Trophoblast cell (in vitro differentiated cells and primary cell): Measurements from ENCODE around the gene PCDHGC4.

ENCODE experiments used
- DNase-seq, 2 donors: peaks; one replicate each; pipeline ENCODE4 v3.0.0-alpha.2; 2016
- H2AFZ ChIP-seq: 2 replicates; pipeline ENCODE4 v1.6.1; 2013; ENCODE audit warnings: low read length, moderate library complexity, mild to moderate bottlenecking; ENCODE audit not compliant: insufficient read depth, poor library complexity
- H2AK5ac ChIP-seq: 2 replicates; pipeline ENCODE4 v1.6.1; 2013; ENCODE audit warnings: mild to moderate bottlenecking, low read length
- H2BK120ac ChIP-seq: 2 replicates; pipeline ENCODE4 v1.6.1; 2013; ENCODE audit warnings: low read length, mild to moderate bottlenecking, moderate library complexity; ENCODE audit not compliant: insufficient read depth, poor library complexity
- H2BK12ac ChIP-seq: 2 replicates; pipeline ENCODE4 v1.6.1; 2013; ENCODE audit warnings: mild to moderate bottlenecking, low read length, moderate library complexity
- H2BK5ac ChIP-seq: 2 replicates; pipeline ENCODE4 v1.6.1; 2013; ENCODE audit warnings: low read length, low read depth, moderate library complexity, mild to moderate bottlenecking; ENCODE audit not compliant: poor library complexity
- H3K14ac ChIP-seq: 2 replicates; pipeline ENCODE4 v1.6.1; 2013; ENCODE audit warnings: mild to moderate bottlenecking, low read length
- H3K18ac ChIP-seq: 2 replicates; pipeline ENCODE4 v1.6.1; 2013; ENCODE audit warnings: mild to moderate bottlenecking, low read length
- H3K23ac ChIP-seq: 2 replicates; pipeline ENCODE4 v1.6.1; 2013; ENCODE audit warnings: low read length
- H3K27ac ChIP-seq: 2 replicates; pipeline ENCODE4 v1.5.1; 2013; ENCODE audit warnings: low read depth, mild to moderate bottlenecking, inconsistent platforms, low read length, moderate library complexity
- H3K27me3 ChIP-seq: 2 replicates; pipeline ENCODE4 v1.6.1; 2013; ENCODE audit warnings: inconsistent platforms, mild to moderate bottlenecking, low read length, moderate library complexity; ENCODE audit not compliant: insufficient read depth
- H3K36me3 ChIP-seq, 2 experiments: 1 replicate in 1 of 2; 2 replicates in 1 of 2; pipeline ENCODE4 v1.6.1; 2013; ENCODE audit warnings: low read length in 2 of 2, mild to moderate bottlenecking in 2 of 2, moderate library complexity in 1 of 2; ENCODE audit not compliant: insufficient read depth in 2 of 2, control insufficient read depth in 1 of 2
- H3K4ac ChIP-seq: 2 replicates; pipeline ENCODE4 v1.6.1; 2013; ENCODE audit warnings: low read depth, mild to moderate bottlenecking, low read length, moderate library complexity
- H3K4me1 ChIP-seq, 2 experiments: 1 replicate in 1 of 2; 2 replicates in 1 of 2; pipeline ENCODE4 v1.6.1; 2013; ENCODE audit warnings: low read length in 2 of 2, mild to moderate bottlenecking in 2 of 2, moderate library complexity in 1 of 2; ENCODE audit not compliant: insufficient read depth in 2 of 2, control insufficient read depth in 1 of 2
- H3K4me2 ChIP-seq: 2 replicates; pipeline ENCODE4 v1.6.1; 2013; ENCODE audit warnings: inconsistent platforms, mild to moderate bottlenecking, low read length, moderate library complexity
- H3K4me3 ChIP-seq: 2 replicates; pipeline ENCODE4 v1.5.1; 2013; ENCODE audit warnings: mild to moderate bottlenecking, low read depth, low read length, inconsistent platforms
- H3K79me1 ChIP-seq: one replicate; pipeline ENCODE4 v1.6.1; 2013; ENCODE audit warnings: low read length
- H3K79me2 ChIP-seq: 2 replicates; pipeline ENCODE4 v1.6.1; 2013; ENCODE audit warnings: low read length, mild to moderate bottlenecking; ENCODE audit not compliant: control insufficient read depth, insufficient read depth, poor library complexity
- H3K9ac ChIP-seq: 2 replicates; pipeline ENCODE4 v1.6.1; 2013; ENCODE audit warnings: mild to moderate bottlenecking, low read length
- H3K9me3 ChIP-seq: 2 replicates; pipeline ENCODE4 v1.6.1; 2013; ENCODE audit warnings: low read depth, mild to moderate bottlenecking, control low read depth, inconsistent platforms, low read length; ENCODE audit not compliant: insufficient read depth
- H4K12ac ChIP-seq: 2 replicates; pipeline ENCODE4 v1.6.1; 2013; ENCODE audit warnings: low read depth, mild to moderate bottlenecking, low read length, moderate library complexity
- H4K8ac ChIP-seq: 2 replicates; pipeline ENCODE4 v1.6.1; 2013; ENCODE audit warnings: low read depth, mild to moderate bottlenecking, low read length, moderate library complexity
- H4K91ac ChIP-seq: one replicate; pipeline ENCODE4 v1.6.1; 2013; ENCODE audit warnings: low read depth, mild to moderate bottlenecking, low read length, moderate library complexity
- WGBS: extraction: QIAGEN DNeasy Blood & Tissue Kit; methylation state at CpG from one replicate; pipeline ENCODE4 v1.1.7; 2013; ENCODE audit warnings: missing lambda C conversion rate; ENCODE audit not compliant: insufficient read length, insufficient coverage; ENCODE audit errors: extremely low coverage; 5-methylcytosine and 5-hydroxymethylcytosine counted together

Gene PCDHGC4

DNA sequence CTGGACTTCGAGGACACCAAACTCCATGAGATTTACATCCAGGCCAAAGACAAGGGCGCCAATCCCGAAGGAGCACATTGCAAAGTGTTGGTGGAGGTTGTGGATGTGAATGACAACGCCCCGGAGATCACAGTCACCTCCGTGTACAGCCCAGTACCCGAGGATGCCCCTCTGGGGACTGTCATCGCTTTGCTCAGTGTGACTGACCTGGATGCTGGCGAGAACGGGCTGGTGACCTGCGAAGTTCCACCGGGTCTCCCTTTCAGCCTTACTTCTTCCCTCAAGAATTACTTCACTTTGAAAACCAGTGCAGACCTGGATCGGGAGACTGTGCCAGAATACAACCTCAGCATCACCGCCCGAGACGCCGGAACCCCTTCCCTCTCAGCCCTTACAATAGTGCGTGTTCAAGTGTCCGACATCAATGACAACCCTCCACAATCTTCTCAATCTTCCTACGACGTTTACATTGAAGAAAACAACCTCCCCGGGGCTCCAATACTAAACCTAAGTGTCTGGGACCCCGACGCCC, 7.7 kb upstream of the PCDHGC4 start:
- Histone ChIP-seq H3K27me3 (no peaks in the 10 kb centered on the region), H3K79me1 (peaks cover 9% of the 10 kb centered on the region), H2BK5ac (no peak overlapping the region), H3K4ac (no peak overlapping the region), H3K79me2 (no peaks in the 10 kb centered on the region), H3K9me3 (peaks cover 12% of the 10 kb centered on the region), H3K4me2 (peak overlapping the region; percentile 78), H2AFZ (no peak overlapping the region), H3K4me1 (peaks cover 13 to 22% of the 10 kb centered on the region in 2 experiments), H2BK12ac (no peak overlapping the region), H4K8ac (no peak overlapping the region), H3K36me3 (peaks cover 8 to 18% of the 10 kb centered on the region in 2 experiments), H4K91ac (no peak overlapping the region), H3K4me3 (no peak overlapping the region), H3K27ac (no peak overlapping the region), H3K23ac (no peak overlapping the region), H2BK120ac (no peak overlapping the region), H3K18ac (no peak overlapping the region), H3K14ac (no peak overlapping the region), H2AK5ac (no peak overlapping the region), H4K12ac (no peak overlapping the region), H3K9ac (no peak overlapping the region)
- no CpG with 5 or more reads among the region's 24 CpGs for WGBS
- no peak for DNase-seq

DNA sequence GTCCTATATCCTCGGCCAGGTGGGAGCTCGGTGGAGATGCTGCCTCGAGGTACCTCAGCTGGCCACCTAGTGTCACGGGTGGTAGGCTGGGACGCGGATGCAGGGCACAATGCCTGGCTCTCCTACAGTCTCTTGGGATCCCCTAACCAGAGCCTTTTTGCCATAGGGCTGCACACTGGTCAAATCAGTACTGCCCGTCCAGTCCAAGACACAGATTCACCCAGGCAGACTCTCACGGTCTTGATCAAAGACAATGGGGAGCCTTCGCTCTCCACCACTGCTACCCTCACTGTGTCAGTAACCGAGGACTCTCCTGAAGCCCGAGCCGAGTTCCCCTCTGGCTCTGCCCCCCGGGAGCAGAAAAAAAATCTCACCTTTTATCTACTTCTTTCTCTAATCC, 7.0 kb upstream of the PCDHGC4 start:
- H3K9ac ChIP-seq: no peak overlapping the region
- no peak overlapping the region for H2AK5ac ChIP-seq
- H3K79me1 ChIP-seq: peaks cover 9% of the 10 kb centered on the region
- H3K79me2 ChIP-seq: no peaks in the 10 kb centered on the region
- no peak overlapping the region for H2BK12ac ChIP-seq
- no peak overlapping the region for H2BK5ac ChIP-seq
- no peak overlapping the region for H3K18ac ChIP-seq
- H2AFZ ChIP-seq: no peak overlapping the region
- H3K4ac ChIP-seq: no peak overlapping the region
- no peak for DNase-seq
- no peak overlapping the region for H3K27ac ChIP-seq
- H3K4me3 ChIP-seq: no peak overlapping the region
- WGBS: no CpG with 5 or more reads among the region's 13 CpGs
- H3K23ac ChIP-seq: no peak overlapping the region
- H3K27me3 ChIP-seq: no peaks in the 10 kb centered on the region
- peaks cover 13 to 22% of the 10 kb centered on the region in 2 experiments for H3K4me1 ChIP-seq
- H3K9me3 ChIP-seq: peaks cover 12% of the 10 kb centered on the region
- H4K8ac ChIP-seq: no peak overlapping the region
- H2BK120ac ChIP-seq: no peak overlapping the region
- H3K14ac ChIP-seq: no peak overlapping the region
- H3K4me2 ChIP-seq: peak overlapping the region; percentile 40
- no peak overlapping the region for H4K91ac ChIP-seq
- H3K36me3 ChIP-seq: peaks cover 8 to 18% of the 10 kb centered on the region in 2 experiments
- H4K12ac ChIP-seq: no peak overlapping the region

DNA sequence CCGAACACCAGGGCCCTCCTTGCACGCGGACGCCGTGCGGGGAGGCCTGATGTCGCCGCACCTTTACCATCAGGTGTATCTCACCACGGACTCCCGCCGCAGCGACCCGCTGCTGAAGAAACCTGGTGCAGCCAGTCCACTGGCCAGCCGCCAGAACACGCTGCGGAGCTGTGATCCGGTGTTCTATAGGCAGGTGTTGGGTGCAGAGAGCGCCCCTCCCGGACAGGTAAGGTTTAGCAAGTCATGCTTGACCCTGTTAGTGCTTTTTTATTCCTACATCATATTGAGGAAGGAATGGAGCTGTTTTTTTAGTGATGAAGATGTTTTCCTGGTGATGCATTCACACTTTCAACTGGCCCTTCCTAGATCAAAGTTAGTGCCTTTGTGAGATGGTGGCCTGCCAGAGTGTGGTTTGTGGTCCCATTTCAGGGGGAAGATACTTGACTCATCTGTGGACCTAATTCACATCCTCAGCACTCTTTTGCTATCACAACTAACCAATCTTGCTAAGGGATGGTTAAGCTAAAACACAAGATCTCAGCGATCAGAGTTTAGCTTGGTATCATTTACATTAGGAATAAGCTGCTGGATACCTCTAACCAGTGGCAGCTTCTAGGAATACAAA, 6.4 kb upstream of the PCDHGC4 start:
- H2BK12ac ChIP-seq: no peak overlapping the region
- H3K14ac ChIP-seq: no peak overlapping the region
- peak overlapping the region; percentile 40 for H3K4me2 ChIP-seq
- peak; percentile 49 to 59 for DNase-seq
- no peak overlapping the region for H3K27ac ChIP-seq
- H3K79me1 ChIP-seq: peaks cover 9% of the 10 kb centered on the region
- H2BK5ac ChIP-seq: no peak overlapping the region
- H3K4me1 ChIP-seq: peaks cover 15 to 24% of the 10 kb centered on the region in 2 experiments
- no peak overlapping the region for H4K8ac ChIP-seq
- H3K4me3 ChIP-seq: no peak overlapping the region
- H3K4ac ChIP-seq: no peak overlapping the region
- no peaks in the 10 kb centered on the region for H3K27me3 ChIP-seq
- no peak overlapping the region for H4K91ac ChIP-seq
- H2AFZ ChIP-seq: no peak overlapping the region
- no peak overlapping the region for H3K23ac ChIP-seq
- no peak overlapping the region for H4K12ac ChIP-seq
- peaks cover 12% of the 10 kb centered on the region for H3K9me3 ChIP-seq
- no peak overlapping the region for H3K18ac ChIP-seq
- H3K36me3 ChIP-seq: peaks cover 8 to 18% of the 10 kb centered on the region in 2 experiments
- H2AK5ac ChIP-seq: no peak overlapping the region
- no CpG with 5 or more reads among the region's 20 CpGs for WGBS
- no peak overlapping the region for H2BK120ac ChIP-seq
- H3K9ac ChIP-seq: no peak overlapping the region
- no peaks in the 10 kb centered on the region for H3K79me2 ChIP-seq

DNA sequence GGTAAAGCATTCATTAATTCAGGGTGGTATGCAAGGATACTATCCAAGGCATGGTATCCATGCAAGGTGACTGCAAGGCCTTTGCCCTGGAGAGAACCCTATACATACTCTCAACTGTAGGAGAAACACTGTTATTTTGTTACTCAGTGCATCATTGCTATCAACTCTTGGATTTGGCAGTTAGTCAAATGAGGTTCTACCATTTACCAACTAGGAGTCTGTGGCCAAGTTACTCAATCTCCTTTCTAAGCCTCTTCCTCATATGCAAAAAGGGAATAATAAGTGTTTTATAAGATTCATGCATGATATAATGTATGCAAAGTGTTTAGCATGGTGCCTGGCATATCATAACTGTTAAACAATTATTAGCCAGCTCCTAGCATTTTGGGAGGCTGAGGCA, 5.1 kb upstream of the PCDHGC4 start:
- no peak overlapping the region for H2AFZ ChIP-seq
- no peak overlapping the region for H2BK5ac ChIP-seq
- no peak overlapping the region for H2AK5ac ChIP-seq
- no peak for DNase-seq
- H3K27me3 ChIP-seq: no peaks in the 10 kb centered on the region
- no peak overlapping the region for H4K91ac ChIP-seq
- H3K27ac ChIP-seq: no peak overlapping the region
- H3K79me2 ChIP-seq: no peaks in the 10 kb centered on the region
- no peak overlapping the region for H3K14ac ChIP-seq
- no peak overlapping the region for H3K4me3 ChIP-seq
- H3K18ac ChIP-seq: no peak overlapping the region
- H3K4me2 ChIP-seq: no peak overlapping the region
- H3K9ac ChIP-seq: no peak overlapping the region
- no peak overlapping the region for H4K8ac ChIP-seq
- peaks cover 12% of the 10 kb centered on the region for H3K9me3 ChIP-seq
- H3K23ac ChIP-seq: no peak overlapping the region
- no peak overlapping the region for H3K4ac ChIP-seq
- H2BK120ac ChIP-seq: no peak overlapping the region
- H3K36me3 ChIP-seq: peaks cover 8 to 18% of the 10 kb centered on the region in 2 experiments
- H4K12ac ChIP-seq: no peak overlapping the region
- H3K4me1 ChIP-seq: peaks cover 17 to 32% of the 10 kb centered on the region in 2 experiments
- peaks cover 9% of the 10 kb centered on the region for H3K79me1 ChIP-seq
- H2BK12ac ChIP-seq: no peak overlapping the region
